ENCODE results near the gene EPB41L1.

The EPB41L1 gene

GRCh38 chr20:36107881-36108280 lies 46.7 kb upstream of the EPB41L1 start:
- no peak overlapping the region for H3K4me2 ChIP-seq (ENCODE audit: low read length)
- TF ChIP-seq, protein P1, sequence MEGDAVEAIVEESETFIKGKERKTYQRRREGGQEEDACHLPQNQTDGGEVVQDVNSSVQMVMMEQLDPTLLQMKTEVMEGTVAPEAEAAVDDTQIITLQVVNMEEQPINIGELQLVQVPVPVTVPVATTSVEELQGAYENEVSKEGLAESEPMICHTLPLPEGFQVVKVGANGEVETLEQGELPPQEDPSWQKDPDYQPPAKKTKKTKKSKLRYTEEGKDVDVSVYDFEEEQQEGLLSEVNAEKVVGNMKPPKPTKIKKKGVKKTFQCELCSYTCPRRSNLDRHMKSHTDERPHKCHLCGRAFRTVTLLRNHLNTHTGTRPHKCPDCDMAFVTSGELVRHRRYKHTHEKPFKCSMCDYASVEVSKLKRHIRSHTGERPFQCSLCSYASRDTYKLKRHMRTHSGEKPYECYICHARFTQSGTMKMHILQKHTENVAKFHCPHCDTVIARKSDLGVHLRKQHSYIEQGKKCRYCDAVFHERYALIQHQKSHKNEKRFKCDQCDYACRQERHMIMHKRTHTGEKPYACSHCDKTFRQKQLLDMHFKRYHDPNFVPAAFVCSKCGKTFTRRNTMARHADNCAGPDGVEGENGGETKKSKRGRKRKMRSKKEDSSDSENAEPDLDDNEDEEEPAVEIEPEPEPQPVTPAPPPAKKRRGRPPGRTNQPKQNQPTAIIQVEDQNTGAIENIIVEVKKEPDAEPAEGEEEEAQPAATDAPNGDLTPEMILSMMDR (IDR thresholded peaks at IDR 0.05; ENCODE audit: low read depth, low read length): no peak
- TF ChIP-seq EZH2phosphoT487 (IDR thresholded peaks at IDR 0.05; ENCODE audit: low read depth): no peak
- H4K20me1 ChIP-seq (ENCODE audit: insufficient read depth, low read length): no peaks in the 10 kb centered on the region
- no peaks in the 10 kb centered on the region for H3K36me3 ChIP-seq (replicated peaks; ENCODE audit: low read depth, low read length)
- H2AFZ ChIP-seq (ENCODE audit: low read depth, low read length): no peak overlapping the region
- H3K9ac ChIP-seq (ENCODE audit: low read length): no peak overlapping the region
- H3K27me3 ChIP-seq (ENCODE audit: low read depth, low read length): no peaks in the 10 kb centered on the region
- H3K4me1 ChIP-seq (ENCODE audit: low read length): peaks cover 37% of the 10 kb centered on the region
- no peak overlapping the region for H3K27ac ChIP-seq (ENCODE audit: low read length)
- no peaks in the 10 kb centered on the region for H3K79me2 ChIP-seq (ENCODE audit: low read length)
- H3K4me3 ChIP-seq (ENCODE audit: low read length): no peak overlapping the region
- no peaks in the 10 kb centered on the region for H3K9me3 ChIP-seq (ENCODE audit: insufficient read depth, low read length)

DNA sequence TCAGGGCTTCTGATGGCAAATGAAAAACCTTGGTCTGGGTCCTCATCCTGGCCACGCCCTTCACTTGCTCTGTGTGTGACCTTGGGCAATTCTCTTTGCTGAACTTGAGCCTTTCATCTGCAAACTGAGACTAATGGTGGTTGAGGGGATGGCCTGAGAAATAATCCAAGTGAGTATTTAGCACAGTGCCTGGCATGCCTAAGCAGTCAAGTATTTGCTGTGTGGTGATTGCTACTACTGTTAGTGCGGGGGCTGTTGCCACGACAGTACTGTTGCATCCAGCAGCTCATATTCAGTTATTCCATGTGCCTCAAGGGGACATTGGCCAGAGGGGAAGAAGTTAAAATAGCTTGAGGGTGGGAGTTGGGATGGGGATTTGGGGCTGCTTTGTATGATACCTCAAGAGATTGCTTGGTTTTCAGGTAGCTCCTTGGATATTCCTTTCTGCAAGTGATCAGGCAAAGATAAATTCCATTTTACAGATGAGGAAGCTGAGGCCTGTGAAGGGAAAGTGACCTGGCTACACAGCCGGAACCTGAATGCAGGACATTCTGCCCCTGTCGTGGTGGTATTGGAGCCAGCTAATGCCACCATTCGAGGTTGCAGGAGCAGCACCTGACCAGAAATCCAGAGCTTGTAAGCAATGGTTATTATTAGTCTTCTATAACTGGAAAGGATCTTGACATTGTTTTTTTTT lies 45.1 kb upstream of the EPB41L1 start:
- no peak overlapping the region for H3K9ac ChIP-seq (ENCODE audit: low read length)
- no peak overlapping the region for H3K4me2 ChIP-seq (ENCODE audit: low read length)
- no peak overlapping the region for H3K4me3 ChIP-seq (ENCODE audit: low read length)
- H3K27me3 ChIP-seq (ENCODE audit: low read depth, low read length): no peaks in the 10 kb centered on the region
- H3K4me1 ChIP-seq (ENCODE audit: low read length): peaks cover 45% of the 10 kb centered on the region
- H4K20me1 ChIP-seq (ENCODE audit: insufficient read depth, low read length): no peaks in the 10 kb centered on the region
- TF ChIP-seq EZH2phosphoT487 (IDR thresholded peaks at IDR 0.05; ENCODE audit: low read depth): no peak
- TF ChIP-seq, protein P1 (IDR thresholded peaks at IDR 0.05; ENCODE audit: low read depth, low read length): no peak
- no peaks in the 10 kb centered on the region for H3K36me3 ChIP-seq (replicated peaks; ENCODE audit: low read depth, low read length)
- no peaks in the 10 kb centered on the region for H3K79me2 ChIP-seq (ENCODE audit: low read length)
- no peak overlapping the region for H2AFZ ChIP-seq (ENCODE audit: low read depth, low read length)
- no peak overlapping the region for H3K27ac ChIP-seq (ENCODE audit: low read length)
- no peaks in the 10 kb centered on the region for H3K9me3 ChIP-seq (ENCODE audit: insufficient read depth, low read length)

DNA sequence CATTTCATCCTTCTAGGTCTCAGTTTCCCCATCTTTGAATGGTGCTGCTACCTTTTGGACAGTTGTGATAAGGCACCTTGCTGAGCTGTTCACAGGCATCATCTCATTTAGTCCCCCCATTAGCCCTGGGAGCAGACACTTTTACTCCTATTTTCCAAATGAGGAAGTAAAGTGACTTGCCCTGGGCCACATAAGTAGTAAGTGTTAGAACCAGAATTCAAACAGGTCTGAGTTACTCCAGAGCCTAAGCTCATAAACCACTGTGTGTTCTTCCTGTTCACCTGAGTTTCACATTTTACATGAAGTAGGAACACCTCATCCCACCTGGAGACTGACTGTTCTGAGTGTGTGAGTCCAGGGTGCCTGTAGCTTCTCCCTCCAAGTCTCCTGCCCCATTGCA lies 43.5 kb upstream of the EPB41L1 start:
- Histone ChIP-seq H4K20me1 (ENCODE audit: insufficient read depth, low read length) (no peaks in the 10 kb centered on the region), H3K4me3 (ENCODE audit: low read length) (no peak overlapping the region), H3K79me2 (ENCODE audit: low read length) (no peaks in the 10 kb centered on the region), H3K4me1 (ENCODE audit: low read length) (peaks cover 45% of the 10 kb centered on the region), H3K4me2 (ENCODE audit: low read length) (no peak overlapping the region), H3K9me3 (ENCODE audit: insufficient read depth, low read length) (no peaks in the 10 kb centered on the region), H3K27ac (ENCODE audit: low read length) (no peak overlapping the region), H3K9ac (ENCODE audit: low read length) (no peak overlapping the region), H2AFZ (ENCODE audit: low read depth, low read length) (no peak overlapping the region), H3K27me3 (ENCODE audit: low read depth, low read length) (no peaks in the 10 kb centered on the region), H3K36me3 (replicated peaks; ENCODE audit: low read depth, low read length) (no peaks in the 10 kb centered on the region)
- TF ChIP-seq, protein P1 (IDR thresholded peaks at IDR 0.05; ENCODE audit: low read depth, low read length): no peak
- no peak for TF ChIP-seq EZH2phosphoT487 (IDR thresholded peaks at IDR 0.05; ENCODE audit: low read depth)

DNA sequence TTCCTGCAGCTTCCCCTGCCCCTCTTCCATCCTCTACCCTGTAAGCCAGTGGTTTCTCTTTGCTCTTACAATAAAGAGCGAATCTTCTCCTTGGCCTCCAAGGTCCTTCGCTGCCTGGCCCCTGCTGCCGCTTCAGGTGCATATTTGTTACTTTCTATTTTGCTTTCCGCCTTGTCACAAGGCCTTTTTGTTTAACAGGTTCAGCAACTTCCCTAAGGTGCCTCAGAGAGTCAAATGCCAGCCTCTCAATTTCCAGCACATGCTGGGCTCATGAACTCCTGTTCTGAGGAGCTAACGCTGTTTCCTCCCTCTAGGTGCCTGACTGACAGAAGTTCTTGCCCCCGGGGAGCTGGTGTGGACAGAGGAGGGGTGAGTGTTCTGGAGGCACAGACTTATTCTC lies 42.4 kb upstream of the EPB41L1 start:
- Histone ChIP-seq H3K4me2 (ENCODE audit: low read length) (no peak overlapping the region), H4K20me1 (ENCODE audit: insufficient read depth, low read length) (no peaks in the 10 kb centered on the region), H3K9ac (ENCODE audit: low read length) (no peak overlapping the region), H3K27ac (ENCODE audit: low read length) (no peak overlapping the region), H3K79me2 (ENCODE audit: low read length) (no peaks in the 10 kb centered on the region), H3K4me1 (ENCODE audit: low read length) (peaks cover 40% of the 10 kb centered on the region), H3K4me3 (ENCODE audit: low read length) (no peak overlapping the region), H3K36me3 (replicated peaks; ENCODE audit: low read depth, low read length) (no peaks in the 10 kb centered on the region), H3K27me3 (ENCODE audit: low read depth, low read length) (no peaks in the 10 kb centered on the region), H2AFZ (ENCODE audit: low read depth, low read length) (no peak overlapping the region), H3K9me3 (ENCODE audit: insufficient read depth, low read length) (no peaks in the 10 kb centered on the region)
- no peak for TF ChIP-seq EZH2phosphoT487 (IDR thresholded peaks at IDR 0.05; ENCODE audit: low read depth)
- TF ChIP-seq, protein P1 (IDR thresholded peaks at IDR 0.05; ENCODE audit: low read depth, low read length): no peak

Data from OCI-LY3 (cell line).